GM12878 (cell line): ENCODE results near the gene CREG1. TPM values are rescaled to one million over a fixed set of nuclear protein-coding genes. Genes with fewer than 3 reads are reported as not detected.

Experiments
- ATAC-seq: fragments of 200-7000 bp; cut with Tn5 transposase; 3 replicates; pipeline ENCODE4 v1.9.1; 2020; ENCODE audit warnings: mild to moderate bottlenecking, moderate library complexity
- BruUV-seq: library from RNA; stranded (reverse); fragments of 400-500 nt; replicated peaks from 2 replicates; lab custom pipeline; 2021; lab: Mats Ljungman, UMichigan
- CTCF ChIA-PET: fragments of 300-600 bp; sonication (Branson Sonifier 250); formaldehyde crosslinking; extraction: SDS; loops from one replicate; lab custom pipeline; 2021; ENCODE audit warnings: inconsistent platforms; lab: Yijun Ruan, JAX
- POLR2A ChIA-PET: fragments of 350-600 bp; formaldehyde crosslinking; extraction: SDS; loops from one replicate; lab custom pipeline; 2021; ENCODE audit warnings: inconsistent platforms; lab: Charles Lee
- RAD21 ChIA-PET: fragments of 300-600 bp; sonication (Branson Sonifier 250); formaldehyde crosslinking; loops from one replicate; lab custom pipeline; 2023; ENCODE audit warnings: antibody characterized with exemption; ENCODE audit not compliant: unreplicated experiment; lab: Charles Lee
- SMC1A ChIA-PET: fragments of 300-600 bp; sonication (Branson Sonifier 250); formaldehyde crosslinking; loops from one replicate; lab custom pipeline; 2023; ENCODE audit not compliant: unreplicated experiment, uncharacterized antibody; lab: Charles Lee
- DNase-seq: peaks from one replicate; pipeline ENCODE4 v3.0.0-alpha.2; 2011; ENCODE audit warnings: low read depth, low spot score
- FAIRE-seq: peaks from 3 replicates; lab custom pipeline; 2011; peaks lifted over from hg19 to GRCh38; lab: Jason Lieb, UNC
- H2AFZ ChIP-seq: 2 replicates; pipeline ENCODE4 v1.6.0; 2011; ENCODE audit warnings: low read depth, low read length, control low read depth; ENCODE audit not compliant: control insufficient read depth
- H3K27ac ChIP-seq: 2 replicates; pipeline ENCODE4 v1.5.1; 2011; ENCODE audit warnings: control low read depth; ENCODE audit not compliant: control insufficient read depth, insufficient read depth
- H3K27me3 ChIP-seq, 2 experiments: replicated peaks in 1 of 2; 2 replicates each; pipeline versions ENCODE4 v1.6.0 to v1.6.1; 2011; ENCODE audit warnings: low read length in 1 of 2; ENCODE audit not compliant: control insufficient read depth in 2 of 2, insufficient read depth in 2 of 2
- H3K36me3 ChIP-seq, 2 experiments: 2 replicates each; pipeline ENCODE4 v1.5.1; 2011; ENCODE audit warnings: low read length in 1 of 2; ENCODE audit not compliant: control insufficient read depth in 2 of 2, insufficient read depth in 2 of 2
- H3K4me1 ChIP-seq: 2 replicates; pipeline ENCODE4 v1.6.1; 2011; ENCODE audit warnings: mild to moderate bottlenecking, low read length, moderate library complexity, mixed read lengths; ENCODE audit not compliant: control insufficient read depth, insufficient read depth
- H3K4me2 ChIP-seq: 2 replicates; pipeline ENCODE4 v1.6.0; 2011; ENCODE audit warnings: control low read depth; ENCODE audit not compliant: control insufficient read depth, insufficient read depth
- H3K4me3 ChIP-seq: fragments of 200-600 bp; sonication (generic); 2 replicates; pipeline ENCODE4 v1.5.1; 2016
- H3K79me2 ChIP-seq: 2 replicates; pipeline ENCODE4 v1.6.0; 2011; ENCODE audit warnings: low read length; ENCODE audit not compliant: control insufficient read depth, insufficient read depth
- H3K9ac ChIP-seq: 2 replicates; pipeline ENCODE4 v1.8.0; 2011; ENCODE audit warnings: low read length, control low read depth, mixed read lengths; ENCODE audit not compliant: control insufficient read depth, insufficient read depth
- H3K9me3 ChIP-seq: replicated peaks from 3 replicates; pipeline ENCODE4 v1.5.1; 2011; ENCODE audit warnings: mild to moderate bottlenecking, low read length; ENCODE audit not compliant: control insufficient read depth, insufficient read depth
- H4K20me1 ChIP-seq: 2 replicates; pipeline ENCODE4 v1.6.0; 2011; ENCODE audit not compliant: control insufficient read depth, insufficient read depth
- CHD4 ChIP-seq: fragments of 200-600 bp; sonication (generic); IDR thresholded peaks from 2 replicates; pipeline ENCODE4 v1.6.1; 2016; ENCODE audit warnings: mild to moderate bottlenecking
- GABPA ChIP-seq: IDR thresholded peaks from 2 replicates; pipeline ENCODE4 v1.6.1; 2014; ENCODE audit warnings: antibody characterized with exemption, low read depth, mild to moderate bottlenecking, inconsistent platforms
- MYC ChIP-seq: IDR thresholded peaks from 2 replicates; pipeline ENCODE4 v1.6.1; 2011; ENCODE audit warnings: mild to moderate bottlenecking, low read length, moderate library complexity, inconsistent platforms; ENCODE audit not compliant: insufficient read depth, insufficient replicate concordance, insufficient read length, severe bottlenecking
- NFYB ChIP-seq: IDR thresholded peaks from 2 replicates; pipeline ENCODE4 v1.6.1; 2011; ENCODE audit warnings: low read depth, mild to moderate bottlenecking, low read length, improper control_type of control experiment, moderate library complexity; ENCODE audit not compliant: insufficient read depth
- REST ChIP-seq: IDR thresholded peaks from 2 replicates; pipeline ENCODE4 v1.6.1; 2012; ENCODE audit warnings: mild to moderate bottlenecking, low read depth, low read length
- RFX5 ChIP-seq: IDR thresholded peaks from 2 replicates; pipeline ENCODE4 v1.6.1; 2011; ENCODE audit warnings: low read depth, low read length, improper control_type of control experiment
- TBL1XR1 ChIP-seq: IDR thresholded peaks from 2 replicates; pipeline ENCODE4 v1.6.1; 2012; ENCODE audit warnings: low read depth, low read length, improper control_type of control experiment
- TCF12 ChIP-seq: IDR thresholded peaks from 2 replicates; pipeline ENCODE4 v1.6.1; 2011; ENCODE audit warnings: low read depth, mild to moderate bottlenecking, low read length
- ZBTB40 ChIP-seq: fragments of 450-650 bp; IDR thresholded peaks from 2 replicates; pipeline ENCODE4 v1.6.1; 2016; ENCODE audit warnings: mild to moderate bottlenecking, moderate library complexity, borderline replicate concordance
- ZNF274 ChIP-seq: IDR thresholded peaks from one replicate; pipeline ENCODE4 v1.8.0; 2011; ENCODE audit not compliant: insufficient read length, insufficient read depth
- ZNF622 ChIP-seq: fragments of 450-650 bp; IDR thresholded peaks from 2 replicates; pipeline ENCODE4 v1.6.1; 2017; ENCODE audit warnings: mild to moderate bottlenecking, inconsistent platforms
- WGBS: methylation state at CpG from one replicate; pipeline ENCODE4 v1.1.6; 2016; ENCODE audit warnings: low lambda C conversion rate; ENCODE audit not compliant: insufficient replicate concordance, insufficient coverage; ENCODE audit errors: missing lambda C conversion rate; 5-methylcytosine and 5-hydroxymethylcytosine counted together
- in situ Hi-C: fragments of 300-500 bp; cut with MboI; formaldehyde crosslinking; loops from 9 replicates; pipeline ENCODE4 v1.14.3; 2018; ENCODE audit warnings: mixed read lengths
- intact Hi-C: fragments of 100-400 bp; cut with micrococcal nuclease; formaldehyde crosslinking; loops from one replicate; pipeline ENCODE4 v1.14.2; 2022; ENCODE audit not compliant: unreplicated experiment
- polyA plus RNA-seq, 11 experiments: library from polyadenylated mRNA; depleted of rRNA in 4 of 11; unstranded in 6 of 11; stranded (reverse) in 5 of 11; fragments of >200 nt; fragmentation: Nextera tagmentation in 4 of 11; fragmentation: Illumina TruSeq in 1 of 11; extraction: Ambion mirVana in 4 of 11; extraction: Trizol in 1 of 11; gene quantifications; 1 replicate in 1 of 11; 2 replicates in 10 of 11; pipeline versions ENCODE4 v1.2.1 to v1.2.3, GENCODE V29; 2011 to 2016; ENCODE audit warnings: inconsistent platforms in 2 of 11, missing spikeins in 2 of 11, low read depth in 1 of 11
- total RNA-seq, 4 experiments: library from RNA; depleted of rRNA in 3 of 4; stranded (reverse); fragments of >200 nt in 3 of 4; fragmentation: Illumina TruSeq in 1 of 4; extraction: Trizol in 1 of 4; gene quantifications; 2 replicates each; pipeline versions ENCODE4 v1.2.1 to v1.2.3, GENCODE V29; 2013 to 2021
- TF ChIP-seq, protein P1 (sequence below): fragments of 450-650 bp; formaldehyde crosslinking; IDR thresholded peaks from 2 replicates; pipeline ENCODE4 v1.4.0; 2022; ENCODE audit warnings: mild to moderate bottlenecking, moderate library complexity

CREG1 gene
- total and polyA plus RNA-seq, 10 of the 15 experiments (the other 5 are each of a cell fraction or from before 2014, with no cell fraction given) = 5.3 to 43.8 (median 22.1) TPM

- no peak overlapping the region for H3K4me3 ChIP-seq
- WGBS = 70% methylated on average over 11 of the region's 11 CpGs
- CTCF ChIA-PET = interaction anchor here (1.2 kb wide), 1 partner anchor 36 kb away, joined by 4 read pairs; no protein-coding TSS in a partner anchor
- H3K27ac ChIP-seq = no peak overlapping the region
- no peaks in the 10 kb centered on the region for H4K20me1 ChIP-seq
- no peaks in the 10 kb centered on the region for H3K9me3 ChIP-seq
- intact Hi-C loops (no loop called here), in situ Hi-C loops (no loop called here)
- no peak for ATAC-seq
- H2AFZ ChIP-seq = no peak overlapping the region
- no peaks in the 10 kb centered on the region for H3K36me3 ChIP-seq
- 0 out of 4 replicates have a peak, but pooled peaks cover 0 to 3% of the 10 kb centered on the region in 2 experiments for H3K27me3 ChIP-seq
- DNase-seq = no peak
- POLR2A ChIA-PET = no interaction called here
- no peaks in the 10 kb centered on the region for H3K79me2 ChIP-seq
- no peak overlapping the region for H3K4me2 ChIP-seq
- H3K9ac ChIP-seq = no peak overlapping the region
- peaks cover 31% of the 10 kb centered on the region for H3K4me1 ChIP-seq
- RAD21 ChIA-PET = no interaction called here
- BruUV-seq = no TSS peak
- SMC1A ChIA-PET = no interaction called here
- FAIRE-seq = no peak
- TF ChIP-seq ZBTB40 = no peak
- no peak for TF ChIP-seq ZNF622
- TF ChIP-seq TCF12 = no peak
- no peak for TF ChIP-seq ZNF274
- TF ChIP-seq CHD4 = no peak
- no peak for TF ChIP-seq GABPA
- no peak for TF ChIP-seq RFX5
- no peak for TF ChIP-seq MYC
- TF ChIP-seq REST = no peak
- no peak for TF ChIP-seq NFYB
- no peak for TF ChIP-seq TBL1XR1
- TF ChIP-seq, protein P1, sequence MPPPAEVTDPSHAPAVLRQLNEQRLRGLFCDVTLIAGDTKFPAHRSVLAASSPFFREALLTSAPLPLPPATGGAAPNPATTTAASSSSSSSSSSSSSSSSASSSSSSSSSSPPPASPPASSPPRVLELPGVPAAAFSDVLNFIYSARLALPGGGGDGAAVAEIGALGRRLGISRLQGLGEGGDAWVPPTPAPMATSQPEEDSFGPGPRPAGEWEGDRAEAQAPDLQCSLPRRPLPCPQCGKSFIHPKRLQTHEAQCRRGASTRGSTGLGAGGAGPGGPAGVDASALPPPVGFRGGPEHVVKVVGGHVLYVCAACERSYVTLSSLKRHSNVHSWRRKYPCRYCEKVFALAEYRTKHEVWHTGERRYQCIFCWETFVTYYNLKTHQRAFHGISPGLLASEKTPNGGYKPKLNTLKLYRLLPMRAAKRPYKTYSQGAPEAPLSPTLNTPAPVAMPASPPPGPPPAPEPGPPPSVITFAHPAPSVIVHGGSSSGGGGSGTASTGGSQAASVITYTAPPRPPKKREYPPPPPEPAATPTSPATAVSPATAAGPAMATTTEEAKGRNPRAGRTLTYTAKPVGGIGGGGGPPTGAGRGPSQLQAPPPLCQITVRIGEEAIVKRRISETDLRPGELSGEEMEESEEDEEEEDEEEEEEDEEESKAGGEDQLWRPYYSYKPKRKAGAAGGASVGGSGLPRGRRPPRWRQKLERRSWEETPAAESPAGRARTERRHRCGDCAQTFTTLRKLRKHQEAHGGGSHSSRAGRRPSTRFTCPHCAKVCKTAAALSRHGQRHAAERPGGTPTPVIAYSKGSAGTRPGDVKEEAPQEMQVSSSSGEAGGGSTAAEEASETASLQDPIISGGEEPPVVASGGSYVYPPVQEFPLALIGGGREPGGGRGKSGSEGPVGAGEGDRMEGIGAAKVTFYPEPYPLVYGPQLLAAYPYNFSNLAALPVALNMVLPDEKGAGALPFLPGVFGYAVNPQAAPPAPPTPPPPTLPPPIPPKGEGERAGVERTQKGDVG (CRISPR knock-in tag) = no peak
These were observed 56.6 kb downstream of the CREG1 start for GRCh38 chr1:167496797-167497619.
